Measurements from ENCODE around the gene FAM107B.
"Not testable (repeated sequence)": the region's sequence is repeated elsewhere in the genome, so short reads cannot be mapped to it uniquely, and the experiment has no call there.

The FAM107B gene

DNA sequence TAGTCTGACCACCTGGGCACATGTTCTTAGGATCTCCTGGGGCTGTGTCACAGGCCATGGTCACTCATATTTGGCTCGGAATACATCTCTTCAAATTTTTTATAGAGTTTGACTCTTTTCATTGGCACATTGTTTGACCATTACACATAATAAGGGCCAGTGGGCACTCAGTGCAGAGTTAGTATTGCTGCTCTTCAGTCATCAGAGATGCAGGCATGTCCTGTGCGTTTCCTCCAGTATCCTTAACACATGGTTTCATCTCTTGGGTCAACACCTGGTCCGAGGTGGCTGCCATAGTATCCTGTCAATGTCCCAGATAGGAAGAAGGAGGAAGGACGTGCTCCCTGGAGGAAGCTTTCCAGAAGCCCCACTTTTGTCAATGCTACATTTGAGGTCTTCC, 125.0 kb downstream of the FAM107B start:
- no peak overlapping the region for H3K9ac ChIP-seq (ENCODE audit: low read depth, low read length)
- H3K4me1 ChIP-seq (ENCODE audit: control insufficient read depth, insufficient read depth, low read length) = peaks cover 32% of the 10 kb centered on the region
- H3K4me3 ChIP-seq (ENCODE audit: low read depth, low read length) = no peak overlapping the region
- H3K27me3 ChIP-seq (ENCODE audit: control insufficient read depth, insufficient read depth, low read length) = no peaks in the 10 kb centered on the region
- H3K36me3 ChIP-seq (ENCODE audit: control insufficient read depth, insufficient read depth, low read length) = no peaks in the 10 kb centered on the region
- H3K9me3 ChIP-seq (ENCODE audit: control insufficient read depth, insufficient read depth, low read length) = no peaks in the 10 kb centered on the region
- H3K27ac ChIP-seq (ENCODE audit: low read depth, low read length) = no peak overlapping the region

DNA sequence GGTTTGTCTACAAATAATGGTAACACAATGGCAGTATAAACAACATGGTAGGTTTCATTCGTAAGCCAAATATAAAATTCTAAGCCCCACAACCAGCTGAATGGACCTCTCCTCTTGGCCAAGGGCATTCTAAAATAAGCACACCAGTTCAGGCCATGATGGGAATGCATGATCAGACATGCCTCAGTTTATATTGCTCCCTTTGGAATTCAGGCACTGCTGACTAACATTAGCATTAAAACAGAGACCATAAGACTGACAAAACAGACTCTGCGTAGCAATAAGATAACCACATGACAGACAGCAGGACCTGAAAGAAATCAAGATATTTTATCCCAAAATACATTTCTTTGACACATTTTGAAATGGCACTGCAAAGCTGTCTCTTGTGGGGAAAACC, 125.8 kb downstream of the FAM107B start:
- H3K4me3 ChIP-seq (ENCODE audit: low read depth, low read length) = no peak overlapping the region

DNA sequence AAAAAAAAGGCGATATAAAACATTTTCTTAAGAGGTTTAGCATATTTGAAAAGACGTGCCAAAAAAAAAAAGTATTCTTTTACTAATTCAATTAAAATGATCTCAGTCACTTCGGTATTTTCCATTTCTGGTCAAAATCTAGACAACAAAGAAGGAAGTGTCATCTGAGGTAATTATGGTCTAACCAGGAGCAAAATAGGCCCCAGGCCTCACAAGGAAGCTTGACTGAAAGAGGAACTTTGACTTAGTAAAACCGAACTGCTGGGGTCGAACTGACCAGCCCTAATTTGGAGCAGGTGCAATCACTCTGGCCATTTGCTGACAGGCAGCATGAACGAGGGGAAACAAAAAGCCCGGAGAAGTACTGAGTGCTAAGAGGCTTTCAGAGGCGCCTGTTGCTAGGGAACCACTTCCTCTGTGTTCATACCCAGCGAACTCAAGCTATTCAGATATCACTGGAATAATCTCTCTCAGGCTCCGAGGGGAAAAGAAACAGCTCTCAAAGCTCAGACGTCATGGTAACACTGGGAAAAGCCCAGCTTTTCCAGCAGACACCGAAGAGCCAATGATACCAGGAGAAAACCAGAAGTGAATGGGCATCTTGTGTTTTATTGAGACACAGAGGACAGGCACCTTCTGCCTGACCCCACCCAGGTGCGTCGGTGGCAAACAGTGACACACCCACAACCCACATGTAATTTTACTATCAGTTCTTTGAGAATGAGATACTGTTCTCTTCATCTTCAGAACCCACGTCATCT, 126.5 kb downstream of the FAM107B start:
- H3K9me3 ChIP-seq (ENCODE audit: control insufficient read depth, insufficient read depth, low read length) = no peaks in the 10 kb centered on the region
- H3K36me3 ChIP-seq (ENCODE audit: control insufficient read depth, insufficient read depth, low read length) = no peaks in the 10 kb centered on the region
- no peaks in the 10 kb centered on the region for H3K27me3 ChIP-seq (ENCODE audit: control insufficient read depth, insufficient read depth, low read length)
- peak overlapping the region; percentile 16 for H3K27ac ChIP-seq (ENCODE audit: low read depth, low read length)
- peaks cover 22% of the 10 kb centered on the region for H3K4me1 ChIP-seq (ENCODE audit: control insufficient read depth, insufficient read depth, low read length)
- no peak overlapping the region for H3K4me3 ChIP-seq (ENCODE audit: low read depth, low read length)
- H3K9ac ChIP-seq (ENCODE audit: low read depth, low read length) = no peak overlapping the region

More for the DNA sequence above, 125.8 kb downstream of the FAM107B start:
- Histone ChIP-seq H3K27ac (ENCODE audit: low read depth, low read length) (peak overlapping the region; percentile 16), H3K4me1 (ENCODE audit: control insufficient read depth, insufficient read depth, low read length) (peaks cover 29% of the 10 kb centered on the region), H3K36me3 (ENCODE audit: control insufficient read depth, insufficient read depth, low read length) (no peaks in the 10 kb centered on the region), H3K27me3 (ENCODE audit: control insufficient read depth, insufficient read depth, low read length) (no peaks in the 10 kb centered on the region), H3K9me3 (ENCODE audit: control insufficient read depth, insufficient read depth, low read length) (no peaks in the 10 kb centered on the region), H3K9ac (ENCODE audit: low read depth, low read length) (no peak overlapping the region)

DNA sequence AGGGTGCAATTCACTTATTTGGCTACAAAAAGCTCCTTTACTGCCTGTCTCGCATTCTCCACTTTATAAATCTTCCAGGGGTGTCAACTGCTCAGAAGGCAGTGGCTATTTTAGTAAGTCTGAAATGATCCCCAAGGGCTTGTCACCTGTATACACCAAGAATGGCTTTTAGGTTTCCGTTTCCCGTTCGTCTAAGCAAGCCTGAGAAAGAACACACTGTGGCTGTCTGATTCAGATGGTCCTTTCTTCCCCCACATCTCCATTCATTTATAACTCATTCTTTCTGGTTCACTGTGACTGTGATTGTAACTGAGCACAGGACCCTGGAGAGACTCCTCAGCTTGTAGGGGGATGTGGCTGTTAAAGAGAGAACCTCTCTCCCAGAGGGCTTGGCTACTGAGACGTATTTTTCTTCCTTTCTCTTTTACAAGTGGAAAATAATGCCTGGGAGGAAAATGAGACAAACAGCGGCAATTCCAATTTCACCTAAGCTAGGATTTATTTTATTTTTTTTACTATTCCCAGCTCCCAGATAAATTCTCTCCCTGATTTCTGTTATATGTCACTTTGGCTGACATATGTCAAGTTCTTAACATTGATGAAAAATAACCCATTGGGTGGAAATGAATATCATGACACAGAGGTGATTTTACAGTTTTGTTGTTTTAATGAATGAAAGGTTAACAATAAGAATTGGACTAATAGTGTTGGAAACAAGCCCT, 129.3 kb downstream of the FAM107B start:
- no peak overlapping the region for H3K27ac ChIP-seq (ENCODE audit: low read depth, low read length)
- H3K9me3 ChIP-seq (ENCODE audit: control insufficient read depth, insufficient read depth, low read length) = no peaks in the 10 kb centered on the region; the same call in 1 of the 2 replicates
- H3K4me3 ChIP-seq (ENCODE audit: low read depth, low read length) = no peak overlapping the region
- no peaks in the 10 kb centered on the region for H3K27me3 ChIP-seq (ENCODE audit: control insufficient read depth, insufficient read depth, low read length)
- peaks cover 18% of the 10 kb centered on the region; the same call in 1 of the 2 replicates for H3K4me1 ChIP-seq (ENCODE audit: control insufficient read depth, insufficient read depth, low read length)
- no peak overlapping the region for H3K9ac ChIP-seq (ENCODE audit: low read depth, low read length)
- H3K36me3 ChIP-seq (ENCODE audit: control insufficient read depth, insufficient read depth, low read length) = no peaks in the 10 kb centered on the region

DNA sequence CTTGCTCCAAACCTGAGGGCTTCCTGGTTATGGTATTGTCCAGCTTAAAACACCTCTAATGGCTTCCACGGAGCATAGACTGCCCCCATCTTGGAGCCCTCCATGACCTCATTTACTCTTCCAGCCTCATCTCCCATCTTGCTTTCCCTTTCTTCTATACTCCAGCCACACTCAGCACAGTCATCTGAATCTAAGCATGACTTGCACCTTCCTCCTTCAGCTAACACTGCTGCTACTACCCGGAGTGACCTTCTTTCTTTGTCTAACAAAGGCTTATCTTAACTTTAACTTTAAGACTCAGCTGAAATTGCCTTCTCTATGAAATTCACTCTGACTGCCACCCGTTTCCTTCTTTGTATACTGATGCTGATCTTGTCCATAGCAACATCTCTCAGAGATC, 135.1 kb downstream of the FAM107B start:
- H3K4me1 ChIP-seq (ENCODE audit: control insufficient read depth, insufficient read depth, low read length) = 0 out of 2 replicates have a peak, but pooled peaks cover 4% of the 10 kb centered on the region
- no peak overlapping the region for H3K4me3 ChIP-seq (ENCODE audit: low read depth, low read length)
- no peaks in the 10 kb centered on the region for H3K36me3 ChIP-seq (ENCODE audit: control insufficient read depth, insufficient read depth, low read length)
- H3K27me3 ChIP-seq (ENCODE audit: control insufficient read depth, insufficient read depth, low read length) = no peaks in the 10 kb centered on the region
- H3K9ac ChIP-seq (ENCODE audit: low read depth, low read length) = no peak overlapping the region
- no peaks in the 10 kb centered on the region; the same call in 1 of the 2 replicates for H3K9me3 ChIP-seq (ENCODE audit: control insufficient read depth, insufficient read depth, low read length)
- no peak overlapping the region for H3K27ac ChIP-seq (ENCODE audit: low read depth, low read length)

DNA sequence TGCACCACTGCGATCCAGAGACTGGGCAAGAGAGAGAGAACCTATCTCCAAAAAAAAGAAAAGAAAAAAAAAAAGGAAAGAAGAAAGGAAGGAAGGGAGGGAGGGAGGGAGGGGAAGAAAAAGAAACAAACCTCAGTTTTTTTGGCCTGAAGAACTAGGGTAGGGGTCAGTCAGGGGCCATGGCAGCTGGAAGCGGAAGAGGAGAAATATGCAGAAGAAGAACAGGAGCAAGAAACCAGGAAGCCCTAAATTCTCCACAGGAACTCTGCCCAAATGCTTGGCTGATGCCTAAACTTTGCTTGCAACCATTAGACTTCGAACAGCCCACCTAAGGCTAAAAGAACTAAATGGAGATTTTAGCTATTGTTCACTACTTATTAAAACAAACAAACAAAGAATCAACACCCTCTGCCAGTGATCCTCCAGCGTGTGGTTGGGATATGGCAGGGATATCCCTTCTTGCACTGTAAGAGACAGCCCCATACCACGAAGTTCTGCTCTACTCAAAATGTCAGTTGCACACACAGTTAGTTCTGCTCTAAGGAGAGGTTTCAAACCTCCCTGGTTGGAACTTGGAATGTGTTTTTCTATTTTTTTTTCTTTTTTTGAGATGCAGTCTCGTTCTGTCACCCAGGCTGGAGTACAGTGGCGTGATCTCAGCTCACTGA, 139.5 kb downstream of the FAM107B start:
- Histone ChIP-seq H3K4me3 (ENCODE audit: low read depth, low read length) (no peak overlapping the region), H3K27ac (ENCODE audit: low read depth, low read length) (no peak overlapping the region), H3K27me3 (ENCODE audit: control insufficient read depth, insufficient read depth, low read length) (no peaks in the 10 kb centered on the region), H3K36me3 (ENCODE audit: control insufficient read depth, insufficient read depth, low read length) (no peaks in the 10 kb centered on the region), H3K9me3 (ENCODE audit: control insufficient read depth, insufficient read depth, low read length) (no peaks in the 10 kb centered on the region), H3K4me1 (ENCODE audit: control insufficient read depth, insufficient read depth, low read length) (no peaks in the 10 kb centered on the region), H3K9ac (ENCODE audit: low read depth, low read length) (no peak overlapping the region)

DNA sequence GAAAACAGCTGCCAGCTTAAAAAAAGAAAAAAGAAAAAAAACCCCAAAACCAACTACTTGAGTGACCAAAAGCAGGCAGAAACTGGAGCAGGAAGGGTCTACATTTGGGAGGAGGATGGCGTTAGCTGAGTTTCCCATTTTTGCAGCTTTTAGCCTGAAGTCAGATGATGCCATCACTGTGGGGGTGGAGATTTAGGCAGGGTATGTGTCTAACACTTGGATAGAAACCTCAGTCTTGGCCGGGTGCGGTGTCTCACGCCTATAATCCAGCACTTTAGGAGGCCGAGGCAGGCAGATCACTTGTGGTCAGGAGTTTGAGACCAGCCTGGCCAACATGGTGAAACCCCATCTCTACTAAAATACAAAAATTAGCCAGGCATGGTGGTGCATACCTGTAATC, 140.1 kb downstream of the FAM107B start:
- not testable (repeated sequence) for H3K4me1 ChIP-seq (ENCODE audit: control insufficient read depth, insufficient read depth, low read length); H3K9me3 ChIP-seq (ENCODE audit: control insufficient read depth, insufficient read depth, low read length); H3K36me3 ChIP-seq (ENCODE audit: control insufficient read depth, insufficient read depth, low read length); H3K4me3 ChIP-seq (ENCODE audit: low read depth, low read length); H3K27me3 ChIP-seq (ENCODE audit: control insufficient read depth, insufficient read depth, low read length); H3K27ac ChIP-seq (ENCODE audit: low read depth, low read length); H3K9ac ChIP-seq (ENCODE audit: low read depth, low read length)

DNA sequence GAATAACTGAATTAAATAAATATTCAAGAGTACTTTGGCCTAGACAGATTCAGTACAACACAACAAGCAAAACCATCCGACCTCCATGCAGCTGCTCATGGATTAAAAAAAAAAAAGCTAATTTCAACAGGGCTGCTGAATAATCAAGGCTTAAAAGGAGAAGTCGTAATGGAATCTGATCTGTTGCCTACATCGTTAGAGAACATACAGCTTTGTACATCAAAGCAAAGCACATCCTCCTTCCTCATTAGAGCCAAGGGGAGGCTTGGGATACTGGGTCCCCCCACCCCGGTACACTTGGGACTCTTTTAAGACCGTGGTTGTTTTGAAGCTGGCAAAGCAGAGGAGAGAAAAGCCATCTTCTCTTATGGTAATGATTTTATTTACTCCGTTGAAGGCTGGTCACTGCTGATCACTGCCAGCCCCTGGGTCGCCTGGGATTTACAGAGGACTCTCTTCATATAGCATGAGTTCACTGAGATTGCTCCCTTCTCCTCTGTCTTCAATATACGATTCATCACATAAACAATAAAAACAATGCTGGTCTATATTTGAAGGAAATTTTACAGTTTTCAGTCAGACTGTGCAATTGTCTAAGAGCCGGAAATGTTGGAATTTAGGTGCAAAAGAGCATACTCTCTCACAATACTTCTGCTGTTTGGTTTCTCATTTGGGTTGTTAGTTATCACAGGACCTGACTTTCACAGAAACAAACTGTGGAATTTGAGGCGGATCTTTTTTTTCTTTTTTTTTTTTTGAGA, 148.8 kb downstream of the FAM107B start:
- H3K9me3 ChIP-seq (ENCODE audit: control insufficient read depth, insufficient read depth, low read length) = no peaks in the 10 kb centered on the region
- H3K4me1 ChIP-seq (ENCODE audit: control insufficient read depth, insufficient read depth, low read length) = peaks cover 8% of the 10 kb centered on the region; the same call in 1 of the 2 replicates
- no peaks in the 10 kb centered on the region for H3K36me3 ChIP-seq (ENCODE audit: control insufficient read depth, insufficient read depth, low read length)
- no peaks in the 10 kb centered on the region for H3K27me3 ChIP-seq (ENCODE audit: control insufficient read depth, insufficient read depth, low read length)
- H3K9ac ChIP-seq (ENCODE audit: low read depth, low read length) = no peak overlapping the region
- H3K27ac ChIP-seq (ENCODE audit: low read depth, low read length) = no peak overlapping the region
- no peak overlapping the region for H3K4me3 ChIP-seq (ENCODE audit: low read depth, low read length)

DNA sequence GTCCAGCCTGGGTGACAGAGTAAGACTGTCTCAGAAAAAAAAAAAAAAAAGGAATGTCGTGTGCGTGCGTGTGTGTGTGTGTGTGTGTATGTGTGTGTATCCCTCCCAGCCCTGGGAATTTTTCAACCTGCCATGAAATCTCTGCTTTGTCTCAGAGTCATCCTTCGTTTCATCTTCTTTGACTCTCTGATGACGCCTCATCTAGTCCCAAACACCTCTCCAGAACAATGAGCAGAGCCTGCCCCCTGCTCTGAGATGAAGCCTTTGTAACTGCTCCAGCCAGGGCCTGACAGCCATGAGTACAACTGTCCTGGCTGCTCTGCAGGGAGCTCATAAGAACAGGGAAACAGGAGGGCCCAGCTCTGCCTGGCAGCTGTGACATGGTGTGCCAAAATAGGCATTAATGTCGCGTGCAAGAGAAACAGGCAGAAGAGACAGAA, 149.5 kb downstream of the FAM107B start:
- Histone ChIP-seq H3K4me3 (ENCODE audit: low read depth, low read length) (no peak overlapping the region), H3K27ac (ENCODE audit: low read depth, low read length) (peak overlapping the region; percentile 28), H3K4me1 (ENCODE audit: control insufficient read depth, insufficient read depth, low read length) (peaks cover 8% of the 10 kb centered on the region; the same call in 1 of the 2 replicates), H3K27me3 (ENCODE audit: control insufficient read depth, insufficient read depth, low read length) (no peaks in the 10 kb centered on the region), H3K9me3 (ENCODE audit: control insufficient read depth, insufficient read depth, low read length) (no peaks in the 10 kb centered on the region), H3K36me3 (ENCODE audit: control insufficient read depth, insufficient read depth, low read length) (no peaks in the 10 kb centered on the region), H3K9ac (ENCODE audit: low read depth, low read length) (no peak overlapping the region)

DNA sequence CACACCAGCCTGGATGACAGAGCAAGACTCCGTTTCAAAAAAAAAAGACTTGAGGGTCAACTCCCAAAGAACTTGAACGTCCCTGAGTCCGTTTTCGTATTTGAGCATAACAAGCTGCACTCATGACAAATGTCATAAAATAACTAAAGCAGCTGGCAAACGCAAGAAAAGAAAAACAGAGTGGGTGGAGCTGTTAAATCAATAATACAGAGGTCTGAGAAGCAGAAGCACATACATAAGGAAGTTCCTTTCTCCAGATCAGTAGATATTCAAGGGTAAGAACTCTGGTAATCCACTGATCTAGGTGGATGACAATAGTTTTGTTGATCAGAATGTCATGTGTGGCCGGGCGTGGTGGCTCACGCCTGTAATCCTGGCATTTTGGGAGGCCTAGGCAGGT, 150.1 kb downstream of the FAM107B start:
- Histone ChIP-seq H3K27me3 (ENCODE audit: control insufficient read depth, insufficient read depth, low read length) (no peaks in the 10 kb centered on the region), H3K4me3 (ENCODE audit: low read depth, low read length) (no peak overlapping the region), H3K36me3 (ENCODE audit: control insufficient read depth, insufficient read depth, low read length) (no peaks in the 10 kb centered on the region), H3K4me1 (ENCODE audit: control insufficient read depth, insufficient read depth, low read length) (peaks cover 8% of the 10 kb centered on the region; the same call in 1 of the 2 replicates), H3K27ac (ENCODE audit: low read depth, low read length) (no peak overlapping the region), H3K9ac (ENCODE audit: low read depth, low read length) (no peak overlapping the region), H3K9me3 (ENCODE audit: control insufficient read depth, insufficient read depth, low read length) (no peaks in the 10 kb centered on the region)
